Upper lobe of left lung (tissue), 6 donors: ENCODE data around the gene ZNF45. TPM values are rescaled to one million over a fixed set of nuclear protein-coding genes. Genes with fewer than 3 reads are reported as not detected.

Source experiments
- ATAC-seq, 2 donors: fragments of 200-7000 bp; cut with Tn5 transposase; one replicate each; pipeline ENCODE4 v1.9.1; 2022; ENCODE audit warnings: mild to moderate bottlenecking in 2 of 2, moderate library complexity in 2 of 2; ENCODE audit not compliant: low FRiP score in 2 of 2
- DNase-seq, 2 donors: peaks; one replicate each; pipeline ENCODE4 v3.0.0-alpha.2; 2019 to 2020
- H3K27ac ChIP-seq, 4 donors: fragments of 200-600 bp; sonication (generic); one replicate each; pipeline ENCODE4 v1.5.1; 2016 to 2019
- H3K27me3 ChIP-seq, 4 donors: fragments of 200-600 bp; sonication (generic); one replicate each; pipeline ENCODE4 v1.5.1; 2017 to 2019
- H3K36me3 ChIP-seq, 4 donors: fragments of 200-600 bp; sonication (generic); one replicate each; pipeline ENCODE4 v1.5.1; 2016 to 2019
- H3K4me1 ChIP-seq, 4 donors: fragments of 200-600 bp; sonication (generic); one replicate each; pipeline ENCODE4 v1.5.1; 2018 to 2019
- H3K4me3 ChIP-seq, 4 donors: fragments of 200-600 bp; sonication (generic); one replicate each; pipeline ENCODE4 v1.5.1; 2017 to 2019; ENCODE audit warnings: mild to moderate bottlenecking in 2 of 4, moderate library complexity in 1 of 4
- H3K9me3 ChIP-seq, 4 donors: fragments of 200-600 bp; sonication (generic); one replicate each; pipeline ENCODE4 v1.5.1; 2018 to 2019
- EP300 ChIP-seq, 4 donors: sonication (generic); formaldehyde crosslinking; IDR thresholded peaks; one replicate each; pipeline ENCODE4 v1.5.1; 2017; ENCODE audit warnings: antibody characterized with exemption in 4 of 4, control low read depth in 2 of 4
- POLR2A ChIP-seq, 4 donors: fragments of 450-650 bp; IDR thresholded peaks; one replicate each; pipeline ENCODE4 v1.5.1; 2016 to 2017; ENCODE audit warnings: antibody characterized with exemption in 4 of 4, mild to moderate bottlenecking in 2 of 4
- POLR2AphosphoS5 ChIP-seq, 2 donors: sonication (generic); formaldehyde crosslinking; IDR thresholded peaks; one replicate each; pipeline ENCODE4 v1.5.1; 2017; ENCODE audit warnings: antibody characterized with exemption in 2 of 2
- WGBS, 2 donors: methylation state at CpG; one replicate each; pipeline ENCODE4 v1.1.5; 2017 to 2018; 5-methylcytosine and 5-hydroxymethylcytosine counted together
- total RNA-seq, 6 donors: library from RNA; depleted of rRNA in 4 of 6; stranded (reverse); fragments of >200 nt in 4 of 6; gene quantifications; one replicate each; pipeline versions ENCODE4 v1.1.0 to v1.2.1, GENCODE V29; 2016 to 2021
- TF ChIP-seq, protein P1 (sequence below), 6 experiments: fragments of 450-650 bp in 4 of 6; fragments of 200-600 bp in 2 of 6; sonication (generic) in 2 of 6; IDR thresholded peaks; one replicate each; pipeline ENCODE4 v1.5.1; 2016 to 2019; ENCODE audit warnings: antibody characterized with exemption in 6 of 6
- donor health status: DM: no; HTN: no; CAD: no; lungs with moderate emphysema.
- donor health status: DM: no; HTN: yes; CAD: no; lungs with severe emphysema.

Gene ZNF45
- total RNA-seq, 6 donors from 2014 or later = 5.9 to 15.8 (median 11.0) TPM

DNA sequence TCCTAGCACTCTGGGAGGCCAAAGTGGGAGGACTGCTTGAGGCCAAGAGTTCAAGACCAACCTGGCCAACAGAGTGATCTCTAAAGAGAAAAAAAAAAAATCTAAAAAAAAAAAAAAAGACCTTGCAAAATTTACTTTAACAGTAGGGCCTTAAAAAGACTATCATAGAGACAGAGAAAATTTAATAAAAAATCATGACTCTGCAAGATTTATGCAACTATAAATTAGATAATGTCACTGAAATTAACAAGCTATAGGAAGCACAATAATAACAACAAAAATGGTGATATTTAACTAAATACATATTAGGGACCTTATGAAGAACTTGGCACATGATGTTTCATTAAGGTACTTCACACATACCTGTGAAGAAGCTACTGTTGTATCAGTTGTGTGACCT, 11.2 kb downstream of the ZNF45 start:
- ATAC-seq = no peak
- no peak for DNase-seq
- Histone ChIP-seq H3K27ac (no peak overlapping the region), H3K27me3 (no peaks in the 10 kb centered on the region), H3K9me3 (peaks cover 19 to 46% (median 36%) of the 10 kb centered on the region in 4 donors), H3K4me1 (no peaks in the 10 kb centered on the region), H3K36me3 (peaks cover 64 to 100% (median 84%) of the 10 kb centered on the region in 4 donors), H3K4me3 (no peak overlapping the region)
- TF ChIP-seq EP300 (IDR thresholded peaks at IDR 0.05) = no peak
- TF ChIP-seq, protein P1, sequence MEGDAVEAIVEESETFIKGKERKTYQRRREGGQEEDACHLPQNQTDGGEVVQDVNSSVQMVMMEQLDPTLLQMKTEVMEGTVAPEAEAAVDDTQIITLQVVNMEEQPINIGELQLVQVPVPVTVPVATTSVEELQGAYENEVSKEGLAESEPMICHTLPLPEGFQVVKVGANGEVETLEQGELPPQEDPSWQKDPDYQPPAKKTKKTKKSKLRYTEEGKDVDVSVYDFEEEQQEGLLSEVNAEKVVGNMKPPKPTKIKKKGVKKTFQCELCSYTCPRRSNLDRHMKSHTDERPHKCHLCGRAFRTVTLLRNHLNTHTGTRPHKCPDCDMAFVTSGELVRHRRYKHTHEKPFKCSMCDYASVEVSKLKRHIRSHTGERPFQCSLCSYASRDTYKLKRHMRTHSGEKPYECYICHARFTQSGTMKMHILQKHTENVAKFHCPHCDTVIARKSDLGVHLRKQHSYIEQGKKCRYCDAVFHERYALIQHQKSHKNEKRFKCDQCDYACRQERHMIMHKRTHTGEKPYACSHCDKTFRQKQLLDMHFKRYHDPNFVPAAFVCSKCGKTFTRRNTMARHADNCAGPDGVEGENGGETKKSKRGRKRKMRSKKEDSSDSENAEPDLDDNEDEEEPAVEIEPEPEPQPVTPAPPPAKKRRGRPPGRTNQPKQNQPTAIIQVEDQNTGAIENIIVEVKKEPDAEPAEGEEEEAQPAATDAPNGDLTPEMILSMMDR (IDR thresholded peaks at IDR 0.05) = no peak
- TF ChIP-seq POLR2AphosphoS5 (IDR thresholded peaks at IDR 0.05) = no peak
- no peak for TF ChIP-seq POLR2A (IDR thresholded peaks at IDR 0.05)

DNA sequence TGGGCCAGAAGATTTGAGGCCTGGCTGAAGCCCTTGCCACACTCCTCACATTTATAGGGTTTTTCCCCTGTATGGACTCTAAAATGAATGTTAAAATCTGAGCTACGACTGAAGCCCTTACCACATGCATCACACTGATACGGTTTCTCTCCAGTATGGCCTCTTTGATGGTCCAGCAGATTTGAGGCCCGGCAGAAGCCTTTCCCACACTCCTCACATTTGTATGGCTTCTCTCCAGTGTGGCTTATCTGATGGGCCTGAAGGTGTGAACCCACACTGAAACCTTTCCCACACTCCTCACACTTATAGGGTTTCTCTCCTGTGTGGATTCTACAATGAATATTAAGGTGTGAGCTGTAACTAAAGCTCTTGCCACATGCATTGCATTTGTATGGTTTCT, 21.0 kb downstream of the ZNF45 start:
- 67 to 78% methylated on average over 3 of the region's 3 CpGs for WGBS, 2 donors
- no peaks in the 10 kb centered on the region for H3K27me3 ChIP-seq
- H3K9me3 ChIP-seq = peaks cover 90 to 100% (median 96%) of the 10 kb centered on the region in 4 donors
- no peak overlapping the region for H3K27ac ChIP-seq
- no peak for ATAC-seq
- no peaks in the 10 kb centered on the region for H3K4me1 ChIP-seq
- DNase-seq = no peak
- peaks cover 49 to 60% (median 58%) of the 10 kb centered on the region in 4 donors for H3K36me3 ChIP-seq
- TF ChIP-seq POLR2A (IDR thresholded peaks at IDR 0.05) (no peak), EP300 (IDR thresholded peaks at IDR 0.05) (no peak), POLR2AphosphoS5 (IDR thresholded peaks at IDR 0.05) (no peak)
- TF ChIP-seq, protein P1 (IDR thresholded peaks at IDR 0.05) = no peak
- H3K4me3 ChIP-seq = no peak overlapping the region

DNA sequence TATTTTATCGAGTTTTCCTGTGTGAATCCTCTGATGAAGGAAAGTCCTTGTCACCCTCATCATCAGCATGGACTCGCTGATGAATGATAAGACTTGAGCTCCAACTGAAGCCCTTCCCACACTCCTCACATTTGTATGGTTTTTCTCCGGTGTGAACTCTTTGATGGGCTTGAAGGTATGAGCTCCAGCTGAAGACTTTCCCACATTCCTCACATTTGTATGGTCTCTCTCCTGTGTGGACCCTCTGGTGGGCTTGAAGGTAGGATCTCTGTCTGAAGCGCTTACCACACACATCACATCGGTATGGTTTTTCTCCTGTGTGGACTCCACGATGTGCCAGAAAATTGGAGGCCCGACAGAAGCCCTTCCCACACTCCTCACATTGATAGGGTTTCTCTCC, 21.7 kb downstream of the ZNF45 start:
- TF ChIP-seq, protein P1 (IDR thresholded peaks at IDR 0.05) = no peak
- no peak for TF ChIP-seq POLR2A (IDR thresholded peaks at IDR 0.05)
- TF ChIP-seq EP300 (IDR thresholded peaks at IDR 0.05) = no peak
- TF ChIP-seq POLR2AphosphoS5 (IDR thresholded peaks at IDR 0.05) = no peak
- Histone ChIP-seq H3K36me3 (peaks cover 43 to 53% (median 51%) of the 10 kb centered on the region in 4 donors), H3K4me3 (no peak overlapping the region), H3K9me3 (peaks cover 83 to 100% (median 97%) of the 10 kb centered on the region in 4 donors), H3K27me3 (no peaks in the 10 kb centered on the region), H3K27ac (no peak overlapping the region), H3K4me1 (no peaks in the 10 kb centered on the region)
- no peak for DNase-seq
- no peak for ATAC-seq
- WGBS, 2 donors = 98 to 99% methylated on average over 7 of the region's 7 CpGs

DNA sequence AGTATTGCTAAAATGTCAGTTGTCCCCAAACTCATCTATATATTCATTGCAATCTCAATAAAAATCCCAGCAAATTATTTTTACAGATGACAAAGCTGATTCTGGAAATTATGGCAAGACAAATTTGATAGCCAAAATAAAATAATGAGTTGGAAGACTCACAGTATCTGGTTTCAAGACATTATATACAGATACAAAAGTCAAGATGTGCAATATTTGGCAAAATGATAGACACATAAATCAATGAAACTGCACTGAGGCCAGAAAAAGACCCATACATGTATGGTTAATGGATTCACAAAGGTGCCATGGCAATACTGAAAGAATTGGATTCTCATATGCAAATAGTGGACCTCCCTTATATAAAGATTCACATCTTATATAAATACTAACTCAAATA, 24.2 kb downstream of the ZNF45 start:
- no peak overlapping the region for H3K4me3 ChIP-seq
- ATAC-seq (no peak), DNase-seq (no peak)
- no peak overlapping the region for H3K27ac ChIP-seq
- peaks cover 20 to 28% (median 26%) of the 10 kb centered on the region in 4 donors for H3K36me3 ChIP-seq
- TF ChIP-seq EP300 (IDR thresholded peaks at IDR 0.05) (no peak), POLR2AphosphoS5 (IDR thresholded peaks at IDR 0.05) (no peak), POLR2A (IDR thresholded peaks at IDR 0.05) (no peak)
- TF ChIP-seq, protein P1 (IDR thresholded peaks at IDR 0.05) = no peak
- H3K9me3 ChIP-seq = peaks cover 72 to 95% (median 87%) of the 10 kb centered on the region in 4 donors
- no peaks in the 10 kb centered on the region for H3K27me3 ChIP-seq
- no peaks in the 10 kb centered on the region for H3K4me1 ChIP-seq

DNA sequence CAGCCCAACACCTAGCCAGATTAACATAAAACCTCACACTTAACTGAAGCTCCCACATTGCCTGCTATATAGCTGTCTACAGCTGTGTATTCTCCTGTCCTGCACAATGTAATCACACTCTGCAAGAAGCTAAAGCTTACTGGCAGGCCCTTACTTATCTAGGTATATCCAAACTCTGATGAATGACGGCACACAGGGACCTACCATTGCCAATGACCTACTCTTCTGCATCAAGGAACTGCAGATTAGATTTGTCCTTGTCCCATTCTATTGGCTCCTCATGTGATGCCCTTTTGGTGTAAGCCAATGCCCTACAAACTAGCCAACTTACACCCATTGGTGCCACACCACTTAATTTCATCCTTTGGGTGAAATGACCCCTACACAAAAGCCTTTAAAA, 26.4 kb downstream of the ZNF45 start:
- 89 to 91% methylated on average over 1 of the region's 1 CpG for WGBS, 2 donors
- Histone ChIP-seq H3K4me3 (no peak overlapping the region), H3K27me3 (no peaks in the 10 kb centered on the region), H3K9me3 (peaks cover 50 to 85% (median 81%) of the 10 kb centered on the region in 4 donors), H3K4me1 (no peaks in the 10 kb centered on the region), H3K36me3 (peaks cover 0 to 6% (median 4%) of the 10 kb centered on the region in 4 donors), H3K27ac (no peak overlapping the region)
- DNase-seq = no peak
- TF ChIP-seq, protein P1 (IDR thresholded peaks at IDR 0.05) = no peak
- TF ChIP-seq POLR2A (IDR thresholded peaks at IDR 0.05) = no peak
- TF ChIP-seq EP300 (IDR thresholded peaks at IDR 0.05) = no peak
- no peak for TF ChIP-seq POLR2AphosphoS5 (IDR thresholded peaks at IDR 0.05)
- no peak for ATAC-seq
